Upper lobe of left lung (tissue), 4 donors: ENCODE data around the gene XXYLT1.

Experiments used
- CTCF ChIP-seq, 6 experiments: fragments of 450-650 bp in 4 of 6; fragments of 200-600 bp in 2 of 6; sonication (generic) in 2 of 6; IDR thresholded peaks; one replicate each; pipeline ENCODE4 v1.5.1; 2016 to 2019; ENCODE audit warnings: antibody characterized with exemption in 6 of 6
- EP300 ChIP-seq, 4 donors: sonication (generic); formaldehyde crosslinking; IDR thresholded peaks; one replicate each; pipeline ENCODE4 v1.5.1; 2017; ENCODE audit warnings: antibody characterized with exemption in 4 of 4, control low read depth in 2 of 4
- POLR2A ChIP-seq, 4 donors: fragments of 450-650 bp; IDR thresholded peaks; one replicate each; pipeline ENCODE4 v1.5.1; 2016 to 2017; ENCODE audit warnings: antibody characterized with exemption in 4 of 4, mild to moderate bottlenecking in 2 of 4
- POLR2AphosphoS5 ChIP-seq, 2 donors: sonication (generic); formaldehyde crosslinking; IDR thresholded peaks; one replicate each; pipeline ENCODE4 v1.5.1; 2017; ENCODE audit warnings: antibody characterized with exemption in 2 of 2

- TF ChIP-seq EP300 (IDR thresholded peaks at IDR 0.05) (no peak), CTCF (IDR thresholded peaks at IDR 0.05) (no peak), POLR2A (IDR thresholded peaks at IDR 0.05) (no peak), POLR2AphosphoS5 (IDR thresholded peaks at IDR 0.05) (no peak)
These were observed 119.6 kb downstream of the XXYLT1 start for GRCh38 chr3:195151402-195151801.
